NT2/D1 (cell line): ENCODE data around the gene PCARE.

ENCODE experiments used
- YY1 ChIP-seq: IDR thresholded peaks from 2 replicates; pipeline ENCODE4 v1.6.1; 2011; ENCODE audit not compliant: insufficient read length, insufficient read depth
- ZNF274 ChIP-seq: IDR thresholded peaks from 2 replicates; pipeline ENCODE4 v1.6.1; 2011; ENCODE audit warnings: mild to moderate bottlenecking, low read depth, low read length

DNA sequence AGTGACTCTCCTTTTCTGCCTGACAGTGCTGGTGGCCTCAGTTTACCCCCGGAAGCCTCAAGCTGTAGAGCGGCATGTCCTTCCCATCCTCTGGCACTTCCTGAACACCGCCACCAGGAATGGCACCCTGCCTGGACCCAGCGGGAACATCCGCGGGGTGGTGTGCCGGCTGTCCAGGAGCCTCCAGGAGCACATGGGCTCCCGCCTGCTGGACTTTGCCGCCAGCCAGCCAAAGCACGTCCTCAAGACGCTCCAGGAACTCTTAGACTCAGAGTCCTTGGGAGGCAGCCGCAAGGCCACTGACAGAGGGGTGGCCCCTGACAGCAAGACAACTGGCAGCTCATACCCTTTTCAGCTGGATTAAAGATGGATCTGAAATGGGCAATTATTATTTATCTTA is 22.6 kb downstream of the PCARE start:
- no peak for TF ChIP-seq YY1
- TF ChIP-seq ZNF274: no peak
